ENCODE results near the gene SLC6A20. TPM values are rescaled to one million over a fixed set of nuclear protein-coding genes. Genes with fewer than 3 reads are reported as not detected.
A peak's percentile ranks its signal among the peaks of the same experiment; 100 is the strongest.

The SLC6A20 gene
- total RNA-seq, 2 experiments from 2014 or later, result not detected

- intact Hi-C loops (cut with micrococcal nuclease), result no loop called here
Observed at GRCh38 chr3:45737234-45737633, 59.1 kb downstream of the SLC6A20 start.

GRCh38 chr3:45736707-45737106, 59.6 kb downstream of the SLC6A20 start:
- H3K36me3 Mint-ChIP-seq (ENCODE audit: low read depth), result peaks cover 64% of the 10 kb centered on the region

More at GRCh38 chr3:45737234-45737633, 59.1 kb downstream of the SLC6A20 start:
- ChIA-PET POLR2A (no interaction called here), CTCF (interaction anchor here (0.7 kb wide), 1 partner anchor 32 kb away, joined by 3 read pairs; no protein-coding TSS in a partner anchor)
- Mint-ChIP-seq H3K27ac (peak overlapping the region; percentile 80), H3K36me3 (ENCODE audit: low read depth) (peaks cover 64% of the 10 kb centered on the region), H3K4me1 (ENCODE audit: low read depth) (peaks cover 39% of the 10 kb centered on the region), H3K27me3 (no peaks in the 10 kb centered on the region), H3K4me3 (no peak overlapping the region), H3K9me3 (no peaks in the 10 kb centered on the region)
- DNase-seq, result no peak
- no peak for TF ChIP-seq CTCF (IDR thresholded peaks at IDR 0.05)
- ATAC-seq, result peak; percentile 11

GRCh38 chr3:45730409-45731154, 65.8 kb downstream of the SLC6A20 start:
- Mint-ChIP-seq H3K4me3 (no peak overlapping the region), H3K27me3 (no peaks in the 10 kb centered on the region), H3K9me3 (no peaks in the 10 kb centered on the region), H3K4me1 (ENCODE audit: low read depth) (peaks cover 28% of the 10 kb centered on the region), H3K36me3 (ENCODE audit: low read depth) (peaks cover 51% of the 10 kb centered on the region), H3K27ac (no peak overlapping the region)
- ChIA-PET POLR2A (interaction anchor here (0.6 to 1.5 kb wide), 3 partner anchors 18 to 113 kb away, joined by 3 read pairs; no protein-coding TSS in a partner anchor), CTCF (interaction anchor here (1.0 to 1.5 kb wide), 2 partner anchors 15 to 71 kb away, joined by 4 to 6 read pairs; no protein-coding TSS in a partner anchor)
- no peak for DNase-seq
- intact Hi-C loops (cut with micrococcal nuclease), result no loop called here
- TF ChIP-seq CTCF (IDR thresholded peaks at IDR 0.05), result no peak
- ATAC-seq, result no peak

More at GRCh38 chr3:45736707-45737106, 59.6 kb downstream of the SLC6A20 start:
- Mint-ChIP-seq H3K27me3 (no peaks in the 10 kb centered on the region), H3K4me3 (no peak overlapping the region), H3K9me3 (no peaks in the 10 kb centered on the region), H3K4me1 (ENCODE audit: low read depth) (peaks cover 37% of the 10 kb centered on the region), H3K27ac (peak overlapping the region; percentile 80)
- ATAC-seq (peak; percentile 93), DNase-seq (peak; percentile 37)
- POLR2A ChIA-PET, result no interaction called here
- intact Hi-C loops (cut with micrococcal nuclease), result no loop called here
- CTCF ChIA-PET, result no interaction called here
- no peak for TF ChIP-seq CTCF (IDR thresholded peaks at IDR 0.05)

GRCh38 chr3:45729614-45730013, 66.7 kb downstream of the SLC6A20 start:
- Mint-ChIP-seq H3K9me3 (no peaks in the 10 kb centered on the region), H3K4me1 (ENCODE audit: low read depth) (peaks cover 31% of the 10 kb centered on the region), H3K4me3 (no peak overlapping the region), H3K27ac (peak overlapping the region; percentile 12), H3K27me3 (no peaks in the 10 kb centered on the region), H3K36me3 (ENCODE audit: low read depth) (peaks cover 52% of the 10 kb centered on the region)
- ChIA-PET POLR2A (interaction anchor here (0.6 kb wide), 1 partner anchor 112 kb away, joined by 3 read pairs; no protein-coding TSS in a partner anchor), CTCF (no interaction called here)
- ATAC-seq, result no peak
- no peak for TF ChIP-seq CTCF (IDR thresholded peaks at IDR 0.05)
- no peak for DNase-seq
- intact Hi-C loops (cut with micrococcal nuclease), result no loop called here

GRCh38 chr3:45724911-45725310, 71.4 kb downstream of the SLC6A20 start:
- ATAC-seq (no peak), DNase-seq (no peak)
- no peak overlapping the region for H3K27ac Mint-ChIP-seq
- H3K4me3 Mint-ChIP-seq, result no peak overlapping the region
- no peak for TF ChIP-seq CTCF (IDR thresholded peaks at IDR 0.05)
- peaks cover 30% of the 10 kb centered on the region for H3K4me1 Mint-ChIP-seq (ENCODE audit: low read depth)
- POLR2A ChIA-PET, result no interaction called here
- intact Hi-C loops (cut with micrococcal nuclease), result no loop called here
- H3K36me3 Mint-ChIP-seq (ENCODE audit: low read depth), result peaks cover 63% of the 10 kb centered on the region
- H3K27me3 Mint-ChIP-seq, result no peaks in the 10 kb centered on the region
- CTCF ChIA-PET, result interaction anchor here (1.2 kb wide), 1 partner anchor 34 kb away, joined by 3 read pairs; no protein-coding TSS in a partner anchor
- H3K9me3 Mint-ChIP-seq, result no peaks in the 10 kb centered on the region

Measured in activated CD8-positive, alpha-beta T cell treated with anti-CD3 and anti-CD28 coated beads for 36 hours (primary cell).